DOHH2 (cell line): ENCODE data around the gene HRCT1.

Experiments used
- EZH2phosphoT487 ChIP-seq: fragments of 200-600 bp; sonication (generic); IDR thresholded peaks from 2 replicates; pipeline ENCODE4 v1.6.1; 2017; ENCODE audit warnings: borderline replicate concordance, mild to moderate bottlenecking, antibody characterized with exemption, low read length, moderate library complexity, mixed read lengths
- TF ChIP-seq, protein P1 (sequence below): fragments of 200-600 bp; sonication (generic); IDR thresholded peaks from one replicate; pipeline ENCODE4 v1.5.1; 2014; ENCODE audit warnings: antibody characterized with exemption, mild to moderate bottlenecking, low read depth, low read length; ENCODE audit not compliant: poor library complexity, severe bottlenecking

DNA sequence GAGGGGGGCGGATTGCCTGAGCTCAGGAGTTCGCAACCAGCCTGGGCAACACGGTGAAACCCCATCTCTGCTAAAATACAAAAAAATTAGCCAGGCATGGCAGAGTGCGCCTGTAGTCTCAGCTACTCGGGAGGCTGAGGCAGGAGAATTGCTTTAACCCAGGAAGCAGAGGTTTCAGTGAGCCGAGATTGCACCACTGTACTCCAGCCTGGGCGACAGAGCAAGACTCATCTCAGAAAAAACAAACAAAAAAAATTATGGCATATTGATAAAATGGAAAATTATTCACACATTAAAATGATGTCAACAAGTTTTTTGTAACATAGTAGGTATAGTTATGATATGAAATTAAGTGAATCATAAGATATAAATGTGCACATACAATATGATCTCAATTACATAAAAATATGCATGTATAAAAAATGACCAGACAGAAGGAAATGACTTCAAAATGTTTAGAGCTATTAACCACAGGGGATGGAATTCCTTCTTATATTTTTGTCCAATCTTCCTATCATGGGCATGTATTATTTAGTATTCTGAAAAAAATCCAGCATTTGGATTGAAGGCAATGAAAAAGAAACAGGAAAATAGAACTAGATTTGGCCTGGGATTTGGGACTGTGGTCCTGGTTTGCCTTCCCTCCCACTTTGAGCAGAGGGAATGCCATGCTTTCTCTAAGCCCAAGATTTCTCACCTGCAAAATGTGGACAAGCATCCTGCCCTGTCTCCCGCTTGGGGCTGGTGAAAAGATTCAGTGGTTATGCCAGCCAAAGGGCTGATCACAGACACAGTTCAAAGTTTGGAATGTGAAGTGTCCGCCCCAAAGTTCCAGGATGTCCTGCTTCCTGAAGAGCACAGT, 22.8 kb downstream of the HRCT1 start:
- TF ChIP-seq, protein P1, sequence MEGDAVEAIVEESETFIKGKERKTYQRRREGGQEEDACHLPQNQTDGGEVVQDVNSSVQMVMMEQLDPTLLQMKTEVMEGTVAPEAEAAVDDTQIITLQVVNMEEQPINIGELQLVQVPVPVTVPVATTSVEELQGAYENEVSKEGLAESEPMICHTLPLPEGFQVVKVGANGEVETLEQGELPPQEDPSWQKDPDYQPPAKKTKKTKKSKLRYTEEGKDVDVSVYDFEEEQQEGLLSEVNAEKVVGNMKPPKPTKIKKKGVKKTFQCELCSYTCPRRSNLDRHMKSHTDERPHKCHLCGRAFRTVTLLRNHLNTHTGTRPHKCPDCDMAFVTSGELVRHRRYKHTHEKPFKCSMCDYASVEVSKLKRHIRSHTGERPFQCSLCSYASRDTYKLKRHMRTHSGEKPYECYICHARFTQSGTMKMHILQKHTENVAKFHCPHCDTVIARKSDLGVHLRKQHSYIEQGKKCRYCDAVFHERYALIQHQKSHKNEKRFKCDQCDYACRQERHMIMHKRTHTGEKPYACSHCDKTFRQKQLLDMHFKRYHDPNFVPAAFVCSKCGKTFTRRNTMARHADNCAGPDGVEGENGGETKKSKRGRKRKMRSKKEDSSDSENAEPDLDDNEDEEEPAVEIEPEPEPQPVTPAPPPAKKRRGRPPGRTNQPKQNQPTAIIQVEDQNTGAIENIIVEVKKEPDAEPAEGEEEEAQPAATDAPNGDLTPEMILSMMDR, result no peak
- TF ChIP-seq EZH2phosphoT487, result no peak
